Measurements from ENCODE around the gene CORO6. TPM values are rescaled to one million over a fixed set of nuclear protein-coding genes. Genes with fewer than 3 reads are reported as not detected.

The CORO6 gene
- total RNA-seq, 1 experiment from 2014 or later: 9.7 TPM

GRCh38 chr17:29570521-29570920, 52.2 kb downstream of the CORO6 start:
- in situ Hi-C loops (cut with HindIII; ENCODE audit: low pct_unique_long_range_greater_than_20kb, low sequenced_read_pairs): no loop called here
- ATAC-seq (no peak), DNase-seq (ENCODE audit: low read depth, low spot score) (no peak)
- H3K9me3 ChIP-seq (ENCODE audit: control insufficient read depth, insufficient read depth, low read depth, low read length): no peaks in the 10 kb centered on the region
- CTCF ChIA-PET: no interaction called here
- no peaks in the 10 kb centered on the region for H3K27me3 ChIP-seq (ENCODE audit: control insufficient read depth, insufficient read depth, low read length)
- no peaks in the 10 kb centered on the region for H3K36me3 ChIP-seq (ENCODE audit: control insufficient read depth, insufficient read depth, low read length)
- no peak overlapping the region for H3K27ac ChIP-seq (ENCODE audit: low read length)
- TSS peak; percentile 73 for BruUV-seq (replicated peaks)
- H3K4me1 ChIP-seq (ENCODE audit: control insufficient read depth, insufficient read depth, low read length): peaks cover 11% of the 10 kb centered on the region
- intact Hi-C loops (cut with micrococcal nuclease; ENCODE audit: unreplicated experiment): no loop called here
- no peak for TF ChIP-seq POLR2AphosphoS5 (IDR thresholded peaks at IDR 0.05; ENCODE audit: low read depth, low read length)
- TF ChIP-seq REST (IDR thresholded peaks at IDR 0.05; ENCODE audit: insufficient read depth in 1 of 2, low read depth in 2 of 2, low read length in 1 of 2): no peak
- no peak for TF ChIP-seq SIN3A (IDR thresholded peaks at IDR 0.05; ENCODE audit: borderline replicate concordance, insufficient read depth, low read depth, low read length)
- TF ChIP-seq CTCF (IDR thresholded peaks at IDR 0.05): no peak
- TF ChIP-seq TCF7L2 (IDR thresholded peaks at IDR 0.05; ENCODE audit: low read depth, low read length): no peak
- no peak overlapping the region for H3K4me3 ChIP-seq (ENCODE audit: low read depth in 2 of 2, low read length in 2 of 2)
- POLR2A ChIA-PET: no interaction called here

GRCh38 chr17:29569245-29569950, 53.3 kb downstream of the CORO6 start:
- intact Hi-C loops (cut with micrococcal nuclease; ENCODE audit: unreplicated experiment): no loop called here
- H3K4me1 ChIP-seq (ENCODE audit: control insufficient read depth, insufficient read depth, low read length): peaks cover 14% of the 10 kb centered on the region
- H3K27me3 ChIP-seq (ENCODE audit: control insufficient read depth, insufficient read depth, low read length): no peaks in the 10 kb centered on the region
- peak overlapping the region; percentile 81 to 88 for H3K4me3 ChIP-seq (ENCODE audit: low read depth in 2 of 2, low read length in 2 of 2)
- no peaks in the 10 kb centered on the region for H3K36me3 ChIP-seq (ENCODE audit: control insufficient read depth, insufficient read depth, low read length)
- ATAC-seq (no peak), DNase-seq (ENCODE audit: low read depth, low spot score) (no peak)
- CTCF ChIA-PET: no interaction called here
- no TSS peak for BruUV-seq (replicated peaks)
- peak overlapping the region; percentile 85 for H3K27ac ChIP-seq (ENCODE audit: low read length)
- in situ Hi-C loops (cut with HindIII; ENCODE audit: low pct_unique_long_range_greater_than_20kb, low sequenced_read_pairs): no loop called here
- no peaks in the 10 kb centered on the region for H3K9me3 ChIP-seq (ENCODE audit: control insufficient read depth, insufficient read depth, low read depth, low read length)
- no peak for TF ChIP-seq SIN3A (IDR thresholded peaks at IDR 0.05; ENCODE audit: borderline replicate concordance, insufficient read depth, low read depth, low read length)
- no peak for TF ChIP-seq REST (IDR thresholded peaks at IDR 0.05; ENCODE audit: insufficient read depth in 1 of 2, low read depth in 2 of 2, low read length in 1 of 2)
- no peak for TF ChIP-seq TCF7L2 (IDR thresholded peaks at IDR 0.05; ENCODE audit: low read depth, low read length)
- TF ChIP-seq POLR2AphosphoS5 (IDR thresholded peaks at IDR 0.05; ENCODE audit: low read depth, low read length): no peak
- TF ChIP-seq CTCF (IDR thresholded peaks at IDR 0.05): no peak
- POLR2A ChIA-PET: no interaction called here

All from Panc1 (cell line).